Pons (tissue), 1 donor: ENCODE results near the gene ELF2.
"Not testable (repeated sequence)": the region's sequence is repeated elsewhere in the genome, so short reads cannot be mapped to it uniquely, and the experiment has no call there.

Experiments
- DNase-seq: peaks from one replicate; pipeline ENCODE4 v3.0.0-alpha.2; 2016; ENCODE audit warnings: low spot score

ELF2 gene

DNA sequence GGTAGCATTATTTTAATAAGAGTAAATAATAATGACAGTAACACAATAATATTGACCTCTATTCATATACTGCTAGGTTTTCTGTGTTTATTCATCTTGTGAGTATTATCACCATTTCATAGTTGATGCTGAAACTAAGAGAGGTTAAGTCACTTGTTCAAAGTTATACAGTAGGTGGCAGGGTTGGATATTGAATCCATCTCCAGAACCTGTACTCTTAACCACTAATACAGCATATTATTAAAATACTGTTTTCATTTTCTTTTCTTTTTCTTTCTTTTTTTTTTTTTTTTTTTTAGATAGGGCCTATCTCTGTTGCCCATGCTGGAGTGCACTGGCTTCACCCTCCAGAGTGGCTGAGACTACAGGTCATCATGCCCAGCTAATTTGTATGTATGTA lies 7.1 kb upstream of the ELF2 start:
- peak; percentile 36 for DNase-seq

DNA sequence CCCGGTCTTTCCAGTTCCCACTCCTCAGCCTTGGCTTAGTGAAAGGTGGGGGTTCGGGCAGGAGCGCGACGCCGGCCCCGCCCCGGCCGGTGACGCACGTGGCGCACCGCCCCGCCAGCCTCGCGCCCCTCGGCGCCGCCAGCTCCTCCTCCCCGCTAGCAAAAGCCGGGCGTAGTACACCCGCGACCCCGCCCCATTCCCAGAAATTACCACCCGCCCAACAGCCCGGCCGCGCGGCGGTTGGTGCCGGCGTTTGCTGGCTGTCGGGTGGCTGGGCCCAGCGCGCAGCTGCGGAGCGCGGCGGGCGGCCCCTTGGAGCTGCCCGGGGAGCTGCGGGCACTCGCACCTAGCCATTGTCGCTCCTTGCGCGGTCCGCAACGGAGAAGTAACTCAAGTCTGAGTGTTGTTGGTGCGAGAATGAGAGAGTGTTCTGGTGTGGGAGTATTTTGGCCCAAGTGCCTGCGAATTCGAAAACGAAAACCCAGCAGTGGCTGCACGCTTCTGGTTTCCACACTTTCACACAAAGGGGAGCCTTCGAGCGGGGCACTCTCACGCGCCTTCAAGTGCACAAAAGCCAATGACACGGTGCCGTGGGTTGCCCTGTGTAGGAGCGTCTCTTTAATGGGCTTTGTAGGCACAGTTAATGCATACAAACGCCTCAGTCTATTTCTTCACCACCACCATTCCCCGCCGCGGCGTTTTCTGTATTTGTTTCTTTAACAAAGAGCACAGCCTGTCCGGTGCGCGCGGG lies 1.0 kb upstream of the ELF2 start:
- peak; percentile 89 for DNase-seq

DNA sequence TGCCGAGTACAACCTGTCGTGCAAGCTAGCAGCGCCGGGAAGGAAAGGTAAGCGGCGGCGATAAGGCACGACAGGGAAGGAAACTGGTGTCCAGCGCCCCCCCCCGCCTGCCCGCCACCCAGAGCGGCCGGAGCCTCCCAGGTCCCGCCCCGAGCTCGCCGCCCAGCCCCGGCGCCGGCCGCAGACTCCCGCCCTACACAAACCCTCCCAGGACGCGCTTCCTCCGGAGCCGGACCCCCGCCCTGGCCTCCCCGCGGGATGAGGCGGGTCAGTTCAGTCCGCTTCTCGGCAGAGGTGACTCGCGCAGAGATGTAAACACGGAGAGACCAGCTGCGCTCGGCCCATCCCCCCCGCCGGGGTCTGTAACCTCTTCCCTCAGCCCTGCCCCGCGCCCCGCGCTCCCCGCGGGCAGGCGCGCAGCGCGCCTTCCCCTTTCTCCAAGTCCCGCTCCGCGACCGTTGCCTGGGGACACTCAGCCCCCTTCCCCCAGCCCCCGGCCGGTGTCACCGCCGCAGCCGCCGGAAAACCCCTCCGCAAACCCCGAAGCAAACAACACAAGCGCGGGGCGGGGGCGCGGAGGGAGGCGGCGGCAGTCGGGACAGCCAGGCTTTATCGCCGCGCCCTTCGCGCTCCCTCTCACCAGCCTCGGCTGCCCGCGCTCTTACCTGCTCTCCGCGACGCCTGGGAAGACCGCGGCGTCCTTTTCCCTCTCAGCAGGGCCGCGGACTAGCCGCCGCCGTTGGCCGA lies 543 bp downstream of the ELF2 start:
- DNase-seq: no peak

DNA sequence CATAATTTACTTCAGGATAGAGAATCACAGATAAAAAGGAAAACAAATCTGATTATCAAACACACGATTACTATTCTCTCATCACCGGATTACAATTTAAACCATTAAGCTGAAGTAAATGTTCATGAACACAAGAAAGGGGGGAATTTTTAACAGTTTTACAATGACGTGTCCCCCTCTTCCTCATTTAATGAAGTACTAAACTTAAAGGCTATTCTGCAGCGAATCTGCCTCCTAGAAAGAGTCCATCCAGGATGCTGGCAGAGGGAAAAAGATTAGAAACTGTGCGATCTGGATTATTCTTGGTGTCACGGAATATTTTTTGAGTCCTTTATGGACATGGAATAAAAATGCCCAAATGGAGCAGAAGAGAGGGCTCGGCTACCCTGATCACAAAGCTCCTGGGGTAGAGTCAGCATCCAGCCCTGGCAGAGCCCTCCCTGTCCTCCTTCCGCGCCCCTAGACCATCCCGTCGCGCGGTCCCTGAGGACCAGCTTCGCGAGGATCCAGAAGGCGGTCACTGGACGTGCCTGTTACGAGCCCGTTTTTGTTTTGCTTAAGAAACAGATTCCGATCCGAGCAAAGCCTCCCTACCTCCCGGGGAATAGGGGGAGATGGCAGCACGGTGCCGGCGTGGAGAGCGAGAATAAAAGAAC lies 1.2 kb downstream of the ELF2 start:
- peak; percentile 65 for DNase-seq

DNA sequence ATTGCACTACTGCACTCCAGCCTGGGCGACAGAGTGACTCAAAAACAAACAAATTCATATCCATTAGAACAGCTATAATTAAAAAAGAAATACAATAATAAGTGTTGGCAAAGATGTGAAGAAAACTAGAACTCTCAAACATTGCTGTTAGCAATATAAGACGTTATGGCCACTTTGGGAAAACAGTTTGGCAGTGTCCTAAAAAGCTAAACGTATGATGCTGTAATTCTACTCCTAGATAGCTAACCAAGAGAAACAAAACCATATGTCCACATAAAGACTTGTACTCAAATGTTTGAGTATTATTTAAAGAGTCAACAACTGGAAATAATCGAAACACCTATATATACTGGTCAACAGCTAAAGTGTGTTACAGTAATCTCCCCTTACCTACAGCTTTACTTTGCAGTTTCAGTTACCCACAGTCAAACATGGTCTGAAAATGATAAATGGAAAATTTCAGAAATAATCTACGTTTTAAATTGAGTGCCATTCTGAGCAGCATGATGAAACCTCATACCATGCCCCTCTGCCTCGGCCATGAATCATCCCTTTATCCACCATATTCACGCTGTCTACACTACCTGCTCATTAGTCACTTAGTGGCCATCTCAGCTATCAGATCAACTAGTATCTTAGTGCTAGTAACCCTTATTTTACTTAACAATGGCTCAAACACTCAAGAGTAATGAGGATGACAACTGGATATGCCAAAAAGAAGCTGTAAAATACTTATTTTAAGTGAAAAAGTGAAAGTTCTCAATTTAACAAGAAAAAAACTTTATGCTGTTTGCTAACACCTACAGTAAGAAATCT lies 4.9 kb downstream of the ELF2 start:
- no peak for DNase-seq

DNA sequence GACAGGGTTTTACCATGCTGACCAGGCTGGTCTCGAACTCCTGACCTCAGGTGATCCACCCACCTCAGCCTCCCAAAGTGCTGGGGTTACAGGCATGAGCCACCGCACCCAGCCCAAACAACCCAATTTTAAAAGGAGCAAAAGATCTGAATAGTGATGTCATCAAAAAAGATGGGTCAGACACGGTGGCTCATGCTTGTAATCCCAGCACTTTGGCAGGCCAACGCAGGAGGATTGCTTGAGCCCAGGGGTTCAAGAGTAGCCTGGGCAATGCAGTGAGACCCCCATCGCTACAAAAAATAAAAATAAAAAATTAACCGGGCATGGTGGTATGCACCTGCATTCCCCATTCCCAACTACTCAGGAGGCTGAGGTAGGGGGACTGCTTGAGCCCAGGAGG lies 6.1 kb downstream of the ELF2 start:
- DNase-seq: no peak

DNA sequence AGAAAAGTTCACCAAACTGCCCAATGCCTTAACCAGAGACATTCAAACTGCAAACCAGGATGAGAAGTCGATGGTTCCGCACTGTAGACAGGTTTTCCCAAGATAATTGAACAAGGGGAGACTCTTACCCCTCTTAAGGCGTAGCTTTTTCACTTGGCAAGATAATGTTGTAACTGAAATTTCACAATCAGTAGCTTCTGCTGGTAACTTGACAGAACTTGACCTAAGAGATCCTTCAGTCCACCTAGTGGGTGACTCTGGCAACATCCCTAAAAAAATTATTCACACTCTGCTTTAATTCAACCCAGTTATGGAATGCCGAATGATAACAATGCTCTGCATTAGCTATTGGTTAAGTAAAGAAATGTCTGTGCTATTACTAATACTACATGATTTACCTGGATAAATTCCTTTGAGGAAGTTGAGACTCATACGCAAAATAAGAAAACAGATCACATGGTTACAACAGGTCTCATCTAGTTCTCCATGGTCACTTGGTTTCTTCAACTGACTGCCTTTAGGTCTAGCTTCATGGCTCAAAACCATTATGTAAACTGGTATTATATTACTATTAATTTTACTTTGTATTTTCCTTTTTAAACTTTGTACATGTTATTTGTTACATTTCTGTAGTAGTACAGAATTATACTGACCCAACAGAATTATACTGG lies 9.1 kb downstream of the ELF2 start:
- peak; percentile 54 for DNase-seq

DNA sequence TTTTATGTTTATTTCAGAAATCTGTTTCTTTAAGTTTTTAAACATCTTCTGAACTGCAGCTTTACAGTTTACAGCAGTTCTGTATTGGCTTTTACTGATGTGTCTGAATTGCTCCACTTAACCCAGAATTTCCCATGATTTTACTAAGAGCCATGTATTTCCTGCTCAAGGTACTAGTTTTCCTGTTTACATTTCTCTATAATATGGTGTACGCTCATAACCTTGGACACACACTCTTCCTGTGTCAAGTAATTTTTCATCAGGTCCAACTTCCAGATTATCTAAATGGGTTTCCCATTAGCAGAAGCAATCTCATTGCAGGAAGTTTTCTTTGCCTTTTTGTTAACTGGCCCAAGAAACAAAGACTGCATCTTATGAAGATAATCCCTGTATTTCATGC lies 12.3 kb downstream of the ELF2 start:
- no peak for DNase-seq

DNA sequence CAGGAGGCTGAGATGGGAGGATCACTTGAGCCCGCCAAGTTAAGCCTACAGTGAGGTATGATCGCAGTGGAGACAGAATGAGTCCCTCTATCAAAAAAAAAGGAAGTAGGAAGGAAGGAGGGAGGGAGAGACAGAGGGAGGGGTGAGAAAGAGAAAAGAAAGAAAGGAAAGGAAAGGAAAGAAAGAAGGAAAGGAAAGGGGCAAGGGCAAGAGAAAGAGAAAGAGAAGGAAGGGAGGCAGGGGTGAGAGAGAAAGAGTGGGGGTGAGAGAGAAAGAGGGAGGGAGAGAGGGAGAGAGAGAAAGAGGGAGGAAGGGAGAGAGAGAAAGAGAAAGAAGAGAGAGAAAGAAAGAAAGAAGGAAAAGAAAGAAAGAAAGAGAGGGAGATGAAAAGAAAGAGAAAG lies 13.2 kb downstream of the ELF2 start:
- DNase-seq: no peak

DNA sequence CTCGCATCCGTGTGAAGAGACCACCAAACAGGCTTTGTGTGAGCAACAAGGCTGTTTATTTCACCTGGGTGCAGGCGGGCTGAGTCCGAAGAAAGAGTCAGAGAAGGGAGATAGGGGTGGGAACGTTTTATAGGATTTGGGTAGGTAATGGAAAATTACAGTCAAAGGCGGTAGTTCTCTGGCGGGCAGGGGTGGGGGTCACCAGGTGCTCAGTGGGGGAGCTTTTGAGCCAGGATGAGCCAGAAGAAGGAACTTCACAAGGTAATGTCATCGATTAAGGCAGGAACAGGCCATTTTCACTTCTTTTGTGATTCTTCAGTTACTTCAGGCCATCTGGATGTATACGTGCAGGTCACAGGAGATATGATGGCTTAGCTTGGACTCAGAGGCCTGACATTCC lies 19.0 kb downstream of the ELF2 start:
- DNase-seq: not testable (repeated sequence)

DNA sequence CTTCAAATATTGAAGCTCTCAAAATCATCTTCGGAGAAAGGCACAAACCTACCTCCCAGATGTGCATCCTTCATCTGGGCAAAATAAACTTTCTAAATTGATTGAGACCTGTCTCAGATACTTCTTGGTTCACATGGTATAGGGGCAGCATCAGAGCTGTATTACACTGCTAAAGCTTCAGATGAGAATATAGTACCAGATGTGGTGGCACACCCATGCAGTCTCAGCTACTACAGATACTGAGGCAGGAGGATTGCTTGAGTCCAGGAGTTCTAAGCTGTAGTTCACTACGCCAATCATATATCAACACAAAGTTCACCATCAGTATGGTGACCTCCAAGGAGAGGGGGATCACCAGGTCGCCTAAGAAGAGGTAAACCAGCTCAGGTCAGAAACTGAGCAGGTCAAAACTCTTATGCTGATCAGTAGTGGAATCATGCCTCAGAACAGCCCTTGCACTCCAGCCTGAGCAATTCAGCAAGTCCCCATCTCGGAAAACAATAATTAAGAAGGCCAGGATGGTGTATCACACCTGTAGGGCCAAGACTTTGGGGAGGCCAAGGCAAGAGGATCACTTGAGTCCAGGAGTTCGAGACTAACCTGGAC lies 22.0 kb downstream of the ELF2 start:
- DNase-seq: no peak

DNA sequence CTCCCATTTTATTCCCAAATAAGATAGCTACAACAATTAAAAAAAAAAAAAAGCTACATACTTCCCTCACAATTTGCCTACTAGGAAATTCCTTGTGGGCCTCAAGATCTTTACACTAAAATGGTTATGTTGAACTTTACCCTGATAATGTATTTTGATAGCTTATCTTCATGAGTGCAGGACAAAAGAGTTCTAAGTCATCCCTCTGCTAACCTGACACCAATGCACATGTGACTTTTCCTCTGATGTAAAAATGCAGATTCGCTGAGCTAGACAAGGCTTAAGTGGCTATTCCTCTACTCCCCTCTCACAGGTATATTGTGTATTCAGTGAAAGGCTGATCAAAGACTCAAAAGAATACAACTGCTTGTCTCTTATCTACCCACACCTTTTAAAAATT lies 22.5 kb downstream of the ELF2 start:
- no peak for DNase-seq

DNA sequence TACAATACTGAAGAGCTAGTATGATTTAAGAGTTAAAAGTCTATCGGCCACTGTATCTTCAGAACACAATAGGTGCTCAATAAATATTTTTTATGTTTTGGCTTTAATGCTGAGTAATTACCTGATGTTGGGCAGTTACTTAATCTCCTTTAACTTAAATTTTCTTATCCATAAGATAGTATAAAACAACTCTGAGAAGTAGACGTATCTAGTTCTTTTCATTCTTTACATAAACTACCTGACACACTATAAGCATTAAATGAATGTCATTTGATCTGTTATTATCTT lies 22.9 kb downstream of the ELF2 start:
- no peak for DNase-seq

DNA sequence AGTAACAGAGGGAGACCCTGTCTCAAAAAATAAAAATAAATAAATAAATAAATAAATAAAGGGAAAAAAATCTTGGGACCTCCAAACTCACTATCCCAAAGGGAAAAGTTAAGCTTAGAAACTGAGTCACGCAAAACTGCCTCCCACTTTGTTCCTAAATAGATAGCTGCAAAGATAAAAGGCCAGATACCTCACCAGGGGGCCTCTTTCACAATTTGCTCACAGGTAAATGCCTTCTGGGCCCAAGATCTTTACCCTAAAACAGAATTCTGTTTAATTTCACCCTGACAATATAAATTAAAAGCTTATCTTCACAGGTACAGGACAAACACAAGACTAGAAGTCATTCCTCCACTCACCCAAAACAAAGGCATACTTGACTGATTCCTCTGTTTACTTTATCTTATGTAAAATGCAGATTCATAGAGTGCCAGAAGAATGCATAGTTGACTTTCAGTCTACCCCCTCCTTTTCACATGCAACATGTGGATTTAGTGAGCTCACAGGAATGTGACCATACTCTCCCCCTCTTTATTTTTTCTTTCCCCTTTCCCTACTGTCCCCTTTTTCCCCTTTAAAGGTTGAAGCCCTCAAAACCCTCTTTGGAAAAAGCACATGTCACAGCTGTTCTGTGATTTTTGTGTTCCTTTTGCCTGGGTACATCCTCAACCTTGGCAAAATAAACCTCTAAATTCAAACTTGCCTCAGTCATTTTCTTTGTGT lies 23.4 kb downstream of the ELF2 start:
- no peak for DNase-seq

DNA sequence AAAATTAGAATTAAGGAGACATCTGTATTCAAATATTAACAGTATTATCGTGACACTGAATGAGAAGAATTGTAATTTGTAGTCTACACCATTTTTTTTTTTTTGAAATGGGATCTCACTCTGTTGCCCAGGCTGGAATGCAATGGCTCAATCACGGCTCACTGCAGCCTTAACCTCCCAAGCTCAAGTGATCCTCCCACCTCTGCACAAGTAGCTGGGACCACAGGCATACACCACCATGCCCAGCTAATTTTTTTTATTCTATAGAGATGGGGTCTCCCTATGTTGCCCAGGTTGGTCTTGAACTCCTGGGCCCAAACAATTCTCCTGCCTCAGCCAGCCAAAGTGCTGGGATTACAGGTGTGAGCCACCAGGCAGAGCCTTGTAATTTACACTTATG lies 24.8 kb downstream of the ELF2 start:
- no peak for DNase-seq

DNA sequence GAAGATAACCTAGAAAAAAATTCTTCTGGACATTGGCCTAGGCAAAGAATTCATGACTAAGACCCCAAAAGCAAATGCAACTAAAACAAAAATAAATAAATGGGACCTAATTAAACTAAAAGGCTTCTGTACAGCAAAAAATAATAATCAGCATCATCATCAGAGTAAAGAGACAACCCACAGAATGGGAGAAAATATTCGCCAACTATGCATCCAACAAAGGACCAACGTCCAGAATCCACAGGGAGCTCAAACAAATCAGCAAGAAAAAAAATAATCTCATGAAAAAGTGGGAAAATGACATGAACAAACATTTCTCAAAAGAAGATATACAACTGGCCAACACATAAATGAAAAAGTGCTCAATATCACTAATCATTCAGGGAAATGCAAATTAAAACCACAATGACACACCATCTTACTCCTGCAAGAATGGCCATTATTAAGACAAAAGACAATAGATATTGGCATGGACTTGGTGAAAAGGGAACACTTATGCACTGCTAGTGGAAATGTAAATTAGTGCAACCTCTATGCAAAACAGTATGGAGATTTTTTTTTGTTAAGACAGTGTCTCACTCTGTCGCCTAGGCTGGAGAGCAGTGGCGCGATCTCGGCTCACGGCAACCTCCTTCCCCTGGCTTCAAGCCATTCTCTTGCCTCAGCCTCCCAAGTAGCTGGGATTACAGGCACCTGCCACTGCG lies 29.9 kb downstream of the ELF2 start:
- DNase-seq: no peak

DNA sequence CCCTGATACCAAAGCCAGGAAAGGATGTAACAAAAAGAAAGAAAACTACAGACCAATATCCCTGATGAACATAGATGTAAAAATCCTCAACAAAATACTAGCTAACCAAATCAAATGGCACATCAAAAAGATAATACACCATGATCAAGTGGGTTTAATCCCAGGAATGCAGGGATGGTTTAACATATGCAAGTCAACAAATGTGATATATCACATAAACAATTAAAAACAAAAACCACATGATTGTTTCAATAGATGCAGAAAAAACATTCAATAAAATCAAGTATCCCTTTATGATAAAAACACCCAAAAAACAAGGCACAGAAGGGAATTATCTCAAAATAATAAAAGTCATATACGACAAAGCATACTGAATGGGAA lies 31.5 kb downstream of the ELF2 start:
- DNase-seq: no peak

DNA sequence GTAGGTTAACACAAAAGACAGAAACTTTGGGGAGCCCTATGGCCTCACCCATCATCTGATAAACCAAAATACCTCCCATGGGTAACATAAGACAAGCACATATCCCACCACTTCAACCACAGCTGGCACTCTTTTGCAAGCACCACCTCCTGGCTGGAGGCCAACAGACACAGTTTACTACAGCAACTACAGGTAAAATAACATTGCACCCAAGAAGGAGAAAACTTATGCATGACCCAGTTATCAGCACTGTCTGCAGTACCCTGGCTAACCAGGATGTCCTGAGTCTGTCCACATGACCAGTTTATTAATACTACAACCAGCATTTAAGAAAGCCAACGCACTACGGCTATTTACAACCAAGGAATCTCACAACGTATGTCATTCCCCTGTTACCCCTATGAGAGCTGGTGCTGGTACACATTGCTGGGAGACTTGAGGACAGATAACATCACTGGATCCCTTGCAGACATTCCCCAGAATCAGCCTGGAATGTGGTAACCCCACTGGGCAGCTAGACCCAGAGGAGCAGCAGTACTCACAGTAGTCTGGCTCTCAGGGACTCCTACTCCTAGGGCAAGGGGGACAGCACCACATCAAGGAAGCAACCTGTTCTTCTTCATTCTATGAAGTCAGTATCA lies 32.0 kb downstream of the ELF2 start:
- DNase-seq: no peak

DNA sequence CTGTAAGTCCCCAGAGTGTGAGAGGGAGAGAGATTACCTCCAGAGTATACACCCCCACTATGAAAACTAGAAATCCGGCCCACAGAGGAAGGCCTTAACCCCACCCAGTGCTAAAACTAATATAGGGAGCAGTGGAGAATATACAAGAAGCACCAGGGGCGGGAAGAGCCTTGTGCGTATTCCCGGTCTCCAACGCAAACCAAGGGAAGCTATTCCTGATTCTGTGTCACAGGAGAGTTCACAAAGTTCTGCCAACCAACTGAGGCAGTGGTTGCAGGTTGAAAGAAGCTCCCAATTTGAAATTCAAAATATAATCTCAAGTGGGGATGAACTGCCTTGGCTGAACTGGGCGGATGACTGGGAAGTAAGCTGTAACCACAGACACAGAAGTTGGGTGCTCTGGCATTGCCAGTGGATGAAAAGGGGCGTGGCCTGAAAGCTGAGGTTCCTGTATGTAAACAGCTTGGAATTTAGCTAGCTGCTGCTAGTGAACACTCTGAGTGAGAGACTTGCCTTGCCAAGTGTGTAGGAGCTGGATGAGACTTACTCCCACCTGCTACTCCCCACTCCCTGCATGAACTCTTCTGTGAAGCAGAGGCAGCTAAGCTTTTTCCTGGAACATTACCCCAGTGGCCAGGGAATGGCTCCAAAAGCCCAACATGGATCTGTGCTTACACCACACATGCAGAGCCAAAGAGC lies 32.7 kb downstream of the ELF2 start:
- DNase-seq: no peak
